ENCODE data around the gene SHISAL1.

The SHISAL1 gene

DNA sequence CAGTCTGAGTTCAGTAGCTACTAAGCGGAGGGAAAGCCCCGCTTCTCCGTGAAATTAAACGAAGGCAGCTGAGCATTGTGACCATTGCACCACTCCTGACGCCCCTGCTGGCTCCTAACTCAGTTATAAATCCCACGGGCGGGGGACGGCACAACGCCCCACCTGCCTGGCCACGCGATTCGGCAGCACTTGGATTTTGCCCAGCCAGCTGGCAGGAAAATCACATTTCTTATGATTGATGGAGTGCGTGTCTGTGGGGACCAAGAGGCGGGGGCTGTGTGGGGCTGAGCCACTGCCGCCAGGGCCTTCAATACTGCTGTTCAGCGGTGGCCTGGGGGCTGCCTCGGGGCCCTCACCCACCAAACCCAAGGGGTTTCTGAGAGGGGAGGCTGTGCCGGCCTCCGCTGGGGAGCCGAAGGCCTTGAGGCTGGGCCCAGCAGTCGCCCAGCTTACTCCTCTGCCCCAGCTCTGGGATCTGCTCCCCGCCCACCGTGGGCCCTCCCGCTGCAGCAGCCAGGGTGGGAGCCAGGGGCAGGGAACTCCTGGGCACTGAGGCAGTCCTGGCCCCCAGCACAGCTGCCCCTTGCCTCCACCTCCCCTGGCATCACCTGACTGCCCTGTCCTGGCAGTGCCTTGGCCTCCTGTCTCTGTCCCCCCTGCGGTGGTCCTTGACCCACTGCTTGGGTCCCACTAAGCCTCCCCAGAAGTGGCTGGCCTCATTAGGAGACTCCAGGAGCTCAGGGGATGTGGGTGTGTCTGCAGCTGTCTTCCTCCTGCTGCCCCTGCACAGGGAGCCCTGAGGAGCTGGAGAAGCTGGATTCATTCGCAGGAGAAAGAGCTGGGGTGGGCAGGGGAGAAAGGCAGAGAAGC, 30.7 kb downstream of the SHISAL1 start:
- Histone ChIP-seq H3K79me2 (ENCODE audit: insufficient read depth, low read depth) (no peaks in the 10 kb centered on the region), H3K27ac (no peak overlapping the region), H3K4me3 (IDR thresholded peaks at IDR 0.05; ENCODE audit: insufficient read depth, low read depth, low read length) (no peak overlapping the region), H3K4me2 (no peak overlapping the region), H3K4me1 (ENCODE audit: low read depth, poor library complexity, severe bottlenecking) (no peaks in the 10 kb centered on the region), H3K36me3 (ENCODE audit: insufficient read depth) (no peaks in the 10 kb centered on the region), H4K20me1 (ENCODE audit: insufficient read depth) (no peaks in the 10 kb centered on the region), H3K27me3 (ENCODE audit: insufficient read depth, low read depth) (peaks cover 10% of the 10 kb centered on the region; the same call in 1 of the 2 replicates), H3K9ac (no peak overlapping the region), H2AFZ (ENCODE audit: low read depth) (no peak overlapping the region)
- TF ChIP-seq, protein P1, sequence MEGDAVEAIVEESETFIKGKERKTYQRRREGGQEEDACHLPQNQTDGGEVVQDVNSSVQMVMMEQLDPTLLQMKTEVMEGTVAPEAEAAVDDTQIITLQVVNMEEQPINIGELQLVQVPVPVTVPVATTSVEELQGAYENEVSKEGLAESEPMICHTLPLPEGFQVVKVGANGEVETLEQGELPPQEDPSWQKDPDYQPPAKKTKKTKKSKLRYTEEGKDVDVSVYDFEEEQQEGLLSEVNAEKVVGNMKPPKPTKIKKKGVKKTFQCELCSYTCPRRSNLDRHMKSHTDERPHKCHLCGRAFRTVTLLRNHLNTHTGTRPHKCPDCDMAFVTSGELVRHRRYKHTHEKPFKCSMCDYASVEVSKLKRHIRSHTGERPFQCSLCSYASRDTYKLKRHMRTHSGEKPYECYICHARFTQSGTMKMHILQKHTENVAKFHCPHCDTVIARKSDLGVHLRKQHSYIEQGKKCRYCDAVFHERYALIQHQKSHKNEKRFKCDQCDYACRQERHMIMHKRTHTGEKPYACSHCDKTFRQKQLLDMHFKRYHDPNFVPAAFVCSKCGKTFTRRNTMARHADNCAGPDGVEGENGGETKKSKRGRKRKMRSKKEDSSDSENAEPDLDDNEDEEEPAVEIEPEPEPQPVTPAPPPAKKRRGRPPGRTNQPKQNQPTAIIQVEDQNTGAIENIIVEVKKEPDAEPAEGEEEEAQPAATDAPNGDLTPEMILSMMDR (conservative IDR thresholded peaks at IDR 0.05; ENCODE audit: low read depth, low read length), result no peak

DNA sequence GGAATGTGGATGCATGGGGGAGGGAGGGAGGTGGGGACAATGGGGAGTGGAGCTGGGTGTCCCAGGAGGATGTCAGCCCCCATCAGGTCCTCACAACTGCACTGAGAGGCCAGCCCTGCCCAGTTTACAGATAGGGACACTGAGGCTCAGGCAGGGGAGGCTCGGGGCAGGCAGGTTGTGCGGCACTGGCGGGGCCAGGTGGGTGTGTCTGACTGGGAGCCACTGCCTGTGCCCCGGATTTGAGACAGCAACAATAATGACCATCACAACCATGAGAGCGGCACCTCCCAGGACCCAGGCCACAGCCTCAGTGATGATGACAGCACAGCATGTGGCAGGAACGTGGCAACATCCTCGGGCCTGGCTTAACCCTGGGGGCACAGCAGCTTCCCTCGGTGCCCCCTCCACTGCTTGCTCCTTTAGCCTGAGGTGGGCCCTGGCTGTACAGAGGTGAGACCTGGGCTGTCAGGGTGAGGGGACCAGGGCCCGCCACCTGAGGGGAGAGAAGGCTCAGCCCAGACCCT, 32.0 kb downstream of the SHISAL1 start:
- H4K20me1 ChIP-seq (ENCODE audit: insufficient read depth), result no peaks in the 10 kb centered on the region

DNA sequence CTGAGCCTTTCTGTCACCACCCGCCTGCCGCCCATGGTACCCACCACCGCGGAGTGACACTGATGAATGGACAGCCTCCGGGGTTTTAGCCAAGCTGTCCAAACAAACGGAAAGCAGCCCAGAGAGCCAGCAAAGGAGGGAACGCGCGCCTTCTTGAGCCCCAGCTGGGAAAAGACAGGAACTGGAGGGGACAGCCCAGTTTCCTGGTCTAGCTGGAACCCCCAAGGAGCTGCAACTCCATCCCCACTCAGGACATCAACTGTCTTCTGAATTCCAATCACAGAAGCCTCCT, 33.7 kb downstream of the SHISAL1 start:
- TF ChIP-seq, protein P1 (conservative IDR thresholded peaks at IDR 0.05; ENCODE audit: low read depth, low read length), result no peak
- H3K36me3 ChIP-seq (ENCODE audit: insufficient read depth), result no peaks in the 10 kb centered on the region
- H3K4me1 ChIP-seq (ENCODE audit: low read depth, poor library complexity, severe bottlenecking), result no peaks in the 10 kb centered on the region
- no peak overlapping the region for H3K4me2 ChIP-seq
- H4K20me1 ChIP-seq (ENCODE audit: insufficient read depth), result no peaks in the 10 kb centered on the region
- no peak overlapping the region for H3K27ac ChIP-seq
- H3K79me2 ChIP-seq (ENCODE audit: insufficient read depth, low read depth), result no peaks in the 10 kb centered on the region
- peaks cover 24% of the 10 kb centered on the region; the same call in 1 of the 2 replicates for H3K27me3 ChIP-seq (ENCODE audit: insufficient read depth, low read depth)
- no peak overlapping the region for H2AFZ ChIP-seq (ENCODE audit: low read depth)
- no peak overlapping the region for H3K9ac ChIP-seq
- no peak overlapping the region for H3K4me3 ChIP-seq (IDR thresholded peaks at IDR 0.05; ENCODE audit: insufficient read depth, low read depth, low read length)

More for the DNA sequence above, 32.0 kb downstream of the SHISAL1 start:
- no peaks in the 10 kb centered on the region for H3K4me1 ChIP-seq (ENCODE audit: low read depth, poor library complexity, severe bottlenecking)
- H3K9ac ChIP-seq, result no peak overlapping the region
- H3K36me3 ChIP-seq (ENCODE audit: insufficient read depth), result no peaks in the 10 kb centered on the region
- no peak overlapping the region for H3K4me3 ChIP-seq (IDR thresholded peaks at IDR 0.05; ENCODE audit: insufficient read depth, low read depth, low read length)
- H3K27ac ChIP-seq, result no peak overlapping the region
- peaks cover 17% of the 10 kb centered on the region; the same call in 1 of the 2 replicates for H3K27me3 ChIP-seq (ENCODE audit: insufficient read depth, low read depth)
- H3K79me2 ChIP-seq (ENCODE audit: insufficient read depth, low read depth), result no peaks in the 10 kb centered on the region
- H3K4me2 ChIP-seq, result no peak overlapping the region
- H2AFZ ChIP-seq (ENCODE audit: low read depth), result no peak overlapping the region
- TF ChIP-seq, protein P1 (conservative IDR thresholded peaks at IDR 0.05; ENCODE audit: low read depth, low read length), result no peak

DNA sequence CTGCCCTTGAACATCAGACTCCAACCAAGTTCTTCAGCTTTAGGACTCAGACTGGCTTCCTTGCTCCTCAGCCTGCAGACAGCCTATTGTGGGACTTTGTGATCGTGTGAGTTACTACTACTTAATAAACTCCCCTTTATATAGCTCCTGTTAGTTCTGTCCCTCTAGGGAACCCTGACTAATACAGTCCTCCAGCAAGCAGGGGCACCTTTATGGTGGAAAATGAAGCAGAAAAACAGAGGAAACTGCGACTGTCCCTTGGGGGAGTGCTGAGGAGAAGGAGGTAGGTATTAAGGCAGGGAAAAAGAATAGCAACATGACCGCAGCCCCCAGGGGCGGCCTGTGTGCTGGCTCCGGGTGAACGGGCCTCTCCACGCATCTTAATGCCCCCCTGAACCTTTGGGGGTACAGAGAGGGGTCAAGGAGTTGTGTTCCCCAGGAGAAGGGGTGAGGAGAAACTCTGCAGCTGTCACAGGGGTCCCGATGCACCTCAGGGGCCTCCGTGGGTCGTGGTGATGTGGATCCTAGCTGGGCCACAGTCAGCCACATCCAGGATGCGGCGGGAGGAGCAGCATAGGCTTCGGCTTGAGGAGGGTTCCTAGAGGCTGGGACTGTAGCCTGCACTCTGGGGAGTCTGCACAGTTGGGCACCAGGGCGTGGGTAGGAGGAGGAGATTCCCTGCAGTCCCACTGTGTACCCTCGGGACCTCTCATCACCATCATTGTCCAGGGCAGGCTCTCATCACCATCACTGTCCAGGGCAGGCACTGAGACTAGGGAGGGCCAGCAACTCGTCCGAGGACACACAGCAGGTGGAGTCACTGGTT, 34.3 kb downstream of the SHISAL1 start:
- H3K27me3 ChIP-seq (ENCODE audit: insufficient read depth, low read depth), result peaks cover 25% of the 10 kb centered on the region; the same call in 1 of the 2 replicates
- no peak overlapping the region for H3K27ac ChIP-seq
- H3K4me1 ChIP-seq (ENCODE audit: low read depth, poor library complexity, severe bottlenecking), result no peaks in the 10 kb centered on the region
- no peak overlapping the region for H3K9ac ChIP-seq
- no peaks in the 10 kb centered on the region for H3K36me3 ChIP-seq (ENCODE audit: insufficient read depth)
- H2AFZ ChIP-seq (ENCODE audit: low read depth), result no peak overlapping the region
- no peak overlapping the region for H3K4me2 ChIP-seq
- H3K79me2 ChIP-seq (ENCODE audit: insufficient read depth, low read depth), result no peaks in the 10 kb centered on the region
- no peaks in the 10 kb centered on the region for H4K20me1 ChIP-seq (ENCODE audit: insufficient read depth)
- TF ChIP-seq, protein P1 (conservative IDR thresholded peaks at IDR 0.05; ENCODE audit: low read depth, low read length), result no peak
- H3K4me3 ChIP-seq (IDR thresholded peaks at IDR 0.05; ENCODE audit: insufficient read depth, low read depth, low read length), result no peak overlapping the region

All from KMS-11 (cell line).